ENCODE measurements around the gene ARHGAP15.

ARHGAP15 gene

DNA sequence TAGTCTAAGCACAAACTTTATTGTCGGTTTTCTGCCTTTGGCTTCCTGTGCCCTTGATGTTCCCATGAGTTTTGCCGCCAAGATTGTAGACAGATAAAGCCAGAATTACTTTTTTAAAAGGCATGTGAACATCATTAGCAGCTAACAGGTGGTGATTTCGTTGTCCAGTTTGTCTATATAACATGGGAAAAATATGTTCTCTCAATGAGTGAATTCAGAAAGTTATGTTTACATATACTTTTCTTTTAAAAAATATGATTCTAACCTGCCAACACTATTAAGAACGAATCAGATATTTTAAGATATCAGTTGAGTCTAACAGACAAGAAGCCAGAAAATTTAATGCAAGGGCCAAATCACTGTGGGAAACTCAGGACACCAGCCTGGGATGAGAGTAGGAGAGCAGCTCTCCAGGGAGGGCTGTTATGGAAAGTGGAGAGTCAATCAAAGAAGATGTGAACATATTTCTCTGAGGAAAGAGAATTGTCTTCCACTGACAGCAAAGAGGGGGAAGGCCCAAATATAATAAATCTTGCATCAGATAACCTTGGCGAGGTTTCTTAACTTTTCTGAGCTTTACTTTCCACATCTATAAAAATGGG, 311.3 kb downstream of the ARHGAP15 start:
- Histone ChIP-seq H3K36me3 (no peaks in the 10 kb centered on the region), H3K4me3 (ENCODE audit: low read depth, low read length) (no peak overlapping the region), H3K4me1 (no peaks in the 10 kb centered on the region), H3K27me3 (no peaks in the 10 kb centered on the region), H3K9me3 (no peaks in the 10 kb centered on the region)
- DNase-seq: no peak
- TF ChIP-seq, protein P1, sequence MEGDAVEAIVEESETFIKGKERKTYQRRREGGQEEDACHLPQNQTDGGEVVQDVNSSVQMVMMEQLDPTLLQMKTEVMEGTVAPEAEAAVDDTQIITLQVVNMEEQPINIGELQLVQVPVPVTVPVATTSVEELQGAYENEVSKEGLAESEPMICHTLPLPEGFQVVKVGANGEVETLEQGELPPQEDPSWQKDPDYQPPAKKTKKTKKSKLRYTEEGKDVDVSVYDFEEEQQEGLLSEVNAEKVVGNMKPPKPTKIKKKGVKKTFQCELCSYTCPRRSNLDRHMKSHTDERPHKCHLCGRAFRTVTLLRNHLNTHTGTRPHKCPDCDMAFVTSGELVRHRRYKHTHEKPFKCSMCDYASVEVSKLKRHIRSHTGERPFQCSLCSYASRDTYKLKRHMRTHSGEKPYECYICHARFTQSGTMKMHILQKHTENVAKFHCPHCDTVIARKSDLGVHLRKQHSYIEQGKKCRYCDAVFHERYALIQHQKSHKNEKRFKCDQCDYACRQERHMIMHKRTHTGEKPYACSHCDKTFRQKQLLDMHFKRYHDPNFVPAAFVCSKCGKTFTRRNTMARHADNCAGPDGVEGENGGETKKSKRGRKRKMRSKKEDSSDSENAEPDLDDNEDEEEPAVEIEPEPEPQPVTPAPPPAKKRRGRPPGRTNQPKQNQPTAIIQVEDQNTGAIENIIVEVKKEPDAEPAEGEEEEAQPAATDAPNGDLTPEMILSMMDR (IDR thresholded peaks at IDR 0.05; ENCODE audit: low read depth, low read length): no peak

DNA sequence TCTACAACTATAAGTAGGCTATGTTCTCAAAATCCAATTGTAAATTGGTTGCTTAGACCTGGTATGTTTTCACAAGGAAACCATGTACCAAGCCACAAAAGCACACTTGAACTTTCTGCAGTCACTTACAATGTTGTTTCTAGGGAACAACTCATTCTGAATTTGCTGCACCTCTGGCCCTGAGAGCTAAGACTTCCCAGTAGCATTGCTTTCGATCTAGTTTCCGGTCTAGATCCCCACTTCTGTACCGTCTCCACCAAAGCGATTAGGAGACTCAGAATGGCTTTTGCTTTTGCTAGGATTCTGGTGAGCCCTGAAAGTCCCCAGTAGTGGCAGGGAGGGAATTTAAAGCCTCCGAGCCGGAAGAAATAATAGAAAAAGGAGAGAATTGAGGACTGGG, 313.0 kb downstream of the ARHGAP15 start:
- Histone ChIP-seq H3K4me3 (ENCODE audit: low read depth, low read length) (no peak overlapping the region), H3K27me3 (no peaks in the 10 kb centered on the region), H3K36me3 (no peaks in the 10 kb centered on the region), H3K9me3 (no peaks in the 10 kb centered on the region), H3K4me1 (no peaks in the 10 kb centered on the region)
- TF ChIP-seq, protein P1 (IDR thresholded peaks at IDR 0.05; ENCODE audit: low read depth, low read length): no peak
- DNase-seq: no peak

DNA sequence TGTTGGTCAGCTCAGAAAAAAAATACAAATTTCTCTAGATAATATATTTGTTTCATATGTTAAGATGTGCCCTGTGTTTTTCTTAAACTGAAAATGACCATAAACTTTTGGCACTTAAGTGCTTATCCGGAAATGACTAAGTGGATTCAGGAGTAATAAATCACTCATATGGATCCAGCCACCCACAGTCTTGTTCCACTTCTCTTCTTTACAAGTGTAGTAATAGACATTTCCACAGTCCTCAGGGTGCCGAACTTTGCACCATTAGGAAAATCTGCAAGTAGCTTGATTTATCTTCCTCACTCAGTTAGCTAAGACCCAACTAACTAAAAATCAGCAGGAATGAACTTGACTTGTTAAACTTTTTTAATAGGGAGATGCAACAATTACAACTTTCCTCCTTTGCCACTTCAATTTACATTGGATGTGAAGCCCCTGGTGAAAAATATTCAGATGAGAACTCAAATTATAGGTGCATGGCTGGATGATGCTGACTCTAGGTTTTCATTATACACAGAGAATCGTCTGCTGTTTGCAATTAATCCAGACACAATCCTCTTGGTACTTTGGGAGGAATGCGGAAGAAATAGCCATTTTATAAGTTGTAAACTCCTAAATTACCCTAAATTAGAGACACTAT, 322.5 kb downstream of the ARHGAP15 start:
- Histone ChIP-seq H3K4me3 (ENCODE audit: low read depth, low read length) (no peak overlapping the region), H3K36me3 (no peaks in the 10 kb centered on the region), H3K27me3 (no peaks in the 10 kb centered on the region), H3K9me3 (no peaks in the 10 kb centered on the region), H3K4me1 (no peaks in the 10 kb centered on the region)
- TF ChIP-seq, protein P1 (IDR thresholded peaks at IDR 0.05; ENCODE audit: low read depth, low read length): no peak
- DNase-seq: no peak

DNA sequence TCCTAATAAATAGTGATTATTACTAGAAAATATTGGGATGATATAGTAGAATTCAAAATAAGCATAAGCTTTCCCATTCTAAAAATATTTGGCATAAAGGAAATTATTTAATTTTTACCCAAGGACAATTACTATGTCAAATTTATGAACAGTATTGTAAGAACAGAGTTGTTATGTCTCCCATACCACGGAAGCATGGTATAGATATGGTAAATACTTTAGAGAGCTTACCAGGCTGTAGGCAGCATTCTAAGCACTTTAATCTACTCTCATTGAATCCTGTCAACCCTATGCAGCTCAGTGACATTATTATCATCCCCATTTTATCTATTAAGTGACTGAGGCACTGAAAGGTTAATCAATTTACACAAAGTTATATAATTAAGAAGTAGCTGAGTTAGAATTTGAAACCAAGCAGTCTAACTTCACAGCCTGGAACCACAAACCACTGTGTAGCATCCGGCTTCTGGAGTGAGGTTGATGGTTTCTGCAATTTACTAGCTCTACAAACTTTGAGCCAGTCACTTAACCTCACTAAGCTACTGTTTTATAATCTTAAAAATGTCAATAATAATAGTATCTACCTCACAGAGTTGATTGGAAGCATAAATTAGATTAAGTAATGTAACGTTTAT, 323.7 kb downstream of the ARHGAP15 start:
- no peak overlapping the region for H3K4me3 ChIP-seq (ENCODE audit: low read depth, low read length)
- H3K36me3 ChIP-seq: no peaks in the 10 kb centered on the region
- no peak for DNase-seq
- no peaks in the 10 kb centered on the region for H3K4me1 ChIP-seq
- no peaks in the 10 kb centered on the region for H3K9me3 ChIP-seq
- H3K27me3 ChIP-seq: no peaks in the 10 kb centered on the region
- TF ChIP-seq, protein P1 (IDR thresholded peaks at IDR 0.05; ENCODE audit: low read depth, low read length): no peak

DNA sequence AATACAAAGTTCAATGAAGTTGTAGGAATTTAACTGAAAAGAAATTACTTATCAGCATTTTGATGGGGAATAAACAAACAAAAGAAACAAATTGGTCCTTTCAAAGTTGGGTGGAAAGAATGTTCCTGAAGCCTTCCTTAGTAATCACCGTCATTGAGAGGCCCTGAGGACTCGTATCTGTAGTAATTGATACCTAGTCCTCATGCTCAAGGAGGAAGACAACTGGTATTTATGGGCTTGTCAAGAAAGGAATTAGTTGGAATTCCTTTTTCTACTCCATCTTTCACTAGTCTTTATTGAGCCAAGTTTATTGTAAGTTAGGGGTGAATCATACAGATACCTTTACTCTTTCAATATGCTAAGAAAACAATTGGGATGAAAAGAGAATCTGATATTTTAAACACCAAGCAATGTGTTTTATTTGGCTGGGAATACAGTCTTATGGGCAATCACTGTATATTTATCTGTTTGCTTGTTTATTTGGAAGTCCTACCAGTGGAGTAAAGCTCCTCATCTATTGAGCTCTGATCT, 324.8 kb downstream of the ARHGAP15 start:
- TF ChIP-seq, protein P1 (IDR thresholded peaks at IDR 0.05; ENCODE audit: low read depth, low read length): no peak
- Histone ChIP-seq H3K9me3 (no peaks in the 10 kb centered on the region), H3K36me3 (no peaks in the 10 kb centered on the region), H3K27me3 (no peaks in the 10 kb centered on the region), H3K4me3 (ENCODE audit: low read depth, low read length) (no peak overlapping the region), H3K4me1 (no peaks in the 10 kb centered on the region)
- no peak for DNase-seq

DNA sequence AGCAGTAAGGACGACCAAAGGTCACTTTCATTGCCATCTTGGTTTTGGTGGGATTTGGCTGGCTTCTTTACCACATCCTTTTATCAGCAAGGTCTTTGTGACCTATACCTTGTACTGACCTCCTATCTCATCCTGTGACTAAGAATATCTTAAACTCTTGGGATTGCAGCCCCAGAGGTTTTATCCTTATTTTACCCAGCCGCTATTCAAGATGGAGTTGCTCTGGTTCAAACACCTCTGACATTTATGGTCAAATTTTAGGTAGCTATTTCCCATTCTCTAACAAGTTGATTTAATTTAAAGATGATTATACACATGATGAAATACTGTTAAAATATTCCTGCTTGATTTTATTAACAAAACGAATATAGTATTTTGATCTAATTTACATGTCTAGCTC, 326.1 kb downstream of the ARHGAP15 start:
- TF ChIP-seq, protein P1 (IDR thresholded peaks at IDR 0.05; ENCODE audit: low read depth, low read length): no peak
- Histone ChIP-seq H3K27me3 (no peaks in the 10 kb centered on the region), H3K36me3 (no peaks in the 10 kb centered on the region), H3K9me3 (no peaks in the 10 kb centered on the region), H3K4me3 (ENCODE audit: low read depth, low read length) (no peak overlapping the region), H3K4me1 (no peaks in the 10 kb centered on the region)
- no peak for DNase-seq
